UCSD-AML1 (cell line): ENCODE data around the gene GSTO2.

Experiments
- DNase-seq: peaks from one replicate; lab custom pipeline; 2025; ENCODE audit not compliant: unreplicated experiment; lab: John Stamatoyannopoulos, UW

GSTO2 gene

DNA sequence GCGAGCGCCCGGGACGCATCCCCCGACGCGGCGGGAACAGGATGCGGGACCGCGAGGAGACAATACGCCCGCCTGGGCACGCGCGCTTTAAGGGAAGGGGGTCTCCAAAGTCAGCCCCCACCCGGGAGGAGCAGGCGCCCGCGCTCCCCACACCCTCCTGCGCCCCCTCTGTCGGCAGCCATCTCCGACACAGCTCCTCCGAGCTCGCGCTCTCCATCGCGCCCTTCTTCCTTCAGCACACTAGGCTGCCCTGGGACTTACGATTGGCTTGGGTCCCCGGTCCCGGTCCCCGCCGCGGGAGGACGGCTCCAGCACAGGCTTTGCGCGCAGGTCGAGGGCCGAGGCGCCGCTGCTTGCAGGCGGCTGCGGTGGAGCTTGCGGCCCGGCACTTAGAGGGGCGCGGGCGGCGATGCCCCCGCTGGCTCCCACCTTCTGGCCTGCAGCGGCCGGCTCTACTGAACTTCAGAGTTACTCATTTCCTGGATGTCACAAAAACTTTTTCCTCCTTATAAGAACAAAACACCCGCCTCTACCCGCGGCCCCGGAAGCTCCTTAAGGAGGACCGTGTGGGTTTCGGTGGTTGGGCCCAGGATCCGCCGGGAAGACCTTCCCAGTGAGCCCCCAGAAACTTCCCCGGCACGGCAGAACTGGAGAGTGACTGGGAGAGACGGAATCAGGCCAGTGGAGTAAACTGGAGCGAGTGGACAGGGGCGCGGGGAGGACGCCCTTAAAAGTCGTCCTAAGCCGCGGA is 69.2 kb downstream of the GSTO2 start, which contains the start of gene ITPRIP:
Gene ITPRIP, minus strand, starts transcription at position 481 of the 751 bp plus-strand sequence. CDS start 22,414 bp downstream, outside the sequence.
- peak; percentile 81 for DNase-seq

DNA sequence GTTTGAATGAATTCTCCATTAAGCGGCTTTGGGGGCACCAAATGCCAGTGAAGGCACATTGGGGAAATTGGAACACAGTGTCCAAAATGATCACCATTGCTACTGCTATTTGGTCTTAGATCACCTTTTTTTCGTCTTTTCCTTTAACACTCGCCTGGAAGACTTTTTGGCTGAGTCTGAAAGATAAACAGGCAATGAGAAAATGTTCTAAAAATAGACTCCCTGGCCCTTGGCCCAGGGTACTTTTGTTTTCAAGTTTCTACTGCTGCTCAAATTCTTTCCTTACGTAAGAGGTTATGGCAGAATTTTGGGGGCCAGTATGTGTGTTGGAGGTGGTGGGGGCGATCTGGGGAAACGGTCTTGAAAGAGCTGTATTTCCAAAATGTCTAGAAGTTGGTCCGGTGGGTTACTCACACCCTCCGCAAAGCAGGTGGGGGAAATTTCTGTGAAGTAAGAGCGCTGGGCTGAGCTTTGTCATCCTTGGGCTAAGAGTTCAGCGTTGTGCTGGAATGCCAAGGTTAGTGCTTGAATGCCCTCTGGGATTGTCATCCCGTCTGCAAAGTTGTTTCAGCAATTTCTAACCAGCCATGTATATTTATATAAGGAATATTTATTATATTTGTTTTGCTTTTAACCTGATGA is 70.6 kb downstream of the GSTO2 start:
- DNase-seq = no peak

DNA sequence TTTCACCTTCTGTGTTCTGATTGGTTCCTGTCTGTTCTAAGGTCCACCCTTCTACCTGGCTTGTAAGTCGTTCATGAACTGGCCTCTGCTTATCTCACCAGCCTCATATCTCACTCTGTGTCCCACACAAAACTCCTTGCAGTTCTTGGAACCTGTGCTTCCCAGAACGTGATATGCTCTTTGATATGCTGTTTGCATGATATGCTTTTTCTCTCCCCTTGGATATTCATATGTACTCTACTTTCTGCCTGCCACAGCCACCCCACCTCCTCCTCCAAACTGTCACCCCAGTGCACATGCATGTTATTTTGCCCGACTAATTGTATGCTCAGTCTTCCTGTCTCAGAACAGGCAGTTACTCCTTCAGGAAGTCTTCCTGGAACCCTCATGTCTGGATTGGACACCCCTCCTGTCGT is 71.1 kb downstream of the GSTO2 start:
- DNase-seq = no peak

DNA sequence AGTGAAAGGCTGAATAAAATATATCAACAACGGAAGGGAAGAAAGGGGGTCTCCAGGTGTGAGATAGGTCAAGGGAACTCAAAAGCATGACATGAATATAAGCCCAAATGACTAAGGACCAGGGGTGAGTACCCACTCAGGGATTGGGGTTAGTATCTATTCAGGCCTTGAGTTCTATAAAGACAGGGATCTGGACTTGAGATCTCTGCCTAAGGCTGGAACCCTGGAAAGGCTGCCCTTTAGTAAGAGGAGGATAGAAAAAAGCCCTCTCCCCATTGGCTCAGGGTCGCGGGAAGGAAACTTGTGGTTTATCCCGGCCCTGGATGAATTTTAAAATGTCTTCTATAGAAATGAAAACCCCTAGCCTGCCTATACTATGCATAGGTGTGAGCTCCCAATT is 71.7 kb downstream of the GSTO2 start:
- DNase-seq = no peak

DNA sequence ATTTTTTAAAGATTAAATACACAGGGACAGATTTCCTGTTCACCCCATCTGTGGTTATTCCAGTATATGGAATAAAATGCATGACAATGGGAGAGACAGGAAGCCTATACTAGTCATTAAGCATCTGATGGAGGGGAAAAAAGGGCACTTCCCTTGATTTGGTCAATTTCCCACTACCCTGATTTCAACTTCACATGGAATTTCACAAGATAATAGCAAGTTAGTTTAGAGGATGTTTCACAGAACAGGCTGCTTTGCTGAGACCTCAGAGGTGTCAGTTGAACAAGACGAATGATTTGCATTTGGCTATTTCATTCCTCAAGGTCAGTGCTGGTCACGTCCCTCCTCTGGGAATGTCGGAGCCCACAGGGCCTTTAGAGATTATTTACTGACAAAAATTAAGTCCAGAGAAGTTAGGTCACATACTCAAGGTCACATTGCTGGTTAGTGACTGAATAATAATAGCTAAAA is 74.0 kb downstream of the GSTO2 start:
- no peak for DNase-seq

DNA sequence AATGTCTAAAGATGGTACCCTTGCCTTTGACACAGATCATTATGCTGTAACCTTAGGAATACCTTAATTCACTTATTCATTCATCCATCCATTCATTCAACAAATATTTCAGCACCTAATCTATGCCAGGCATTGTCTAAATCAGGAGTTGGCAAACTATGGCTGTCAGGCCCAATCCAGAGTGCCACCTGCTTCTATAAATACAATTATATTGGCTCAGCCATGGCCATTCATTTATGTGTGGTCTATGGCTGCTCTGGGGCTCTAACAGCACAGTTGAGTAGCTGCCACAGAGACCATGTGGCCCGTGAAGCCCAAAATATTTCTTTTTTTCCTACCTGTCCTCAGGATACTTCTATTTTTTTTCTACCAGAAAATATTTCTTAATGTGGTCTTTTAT is 75.2 kb downstream of the GSTO2 start:
- no peak for DNase-seq

DNA sequence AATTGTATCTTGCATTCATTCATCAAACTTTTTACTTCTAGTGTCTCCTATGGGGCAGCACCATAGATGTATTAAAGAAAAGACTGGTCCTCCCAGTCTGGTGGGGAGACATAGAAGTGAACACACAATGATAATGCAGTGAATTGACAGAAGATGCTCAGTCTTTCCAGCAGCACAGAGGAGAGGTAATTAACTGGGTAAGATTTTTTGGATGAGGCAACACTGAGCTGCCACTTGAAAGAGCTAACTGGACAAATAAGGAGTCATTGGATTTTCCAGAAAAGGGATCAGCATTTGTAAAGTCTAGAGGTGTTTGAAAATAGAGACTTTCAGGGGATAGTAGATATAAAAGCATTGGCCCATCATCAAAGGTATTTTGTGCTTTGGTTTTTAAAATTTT is 76.5 kb downstream of the GSTO2 start:
- no peak for DNase-seq

DNA sequence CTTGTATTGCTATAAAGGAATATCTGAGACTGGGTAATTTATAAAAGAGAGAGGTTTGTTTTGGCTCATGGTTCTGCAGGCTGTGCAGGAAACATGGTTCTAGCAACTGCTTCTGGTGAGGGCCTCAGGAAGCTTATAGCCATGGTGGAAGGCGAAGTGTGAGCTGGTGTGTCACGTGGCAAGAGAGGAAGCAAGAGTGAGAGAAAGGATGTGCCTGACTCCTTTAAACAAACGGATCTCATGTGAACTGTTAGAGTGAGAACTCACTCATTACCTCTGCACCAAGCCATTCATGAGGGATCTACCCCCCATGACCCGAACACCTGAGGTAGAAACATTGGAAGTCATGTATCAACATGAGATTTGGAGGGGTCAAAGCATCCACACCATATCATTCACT is 77.0 kb downstream of the GSTO2 start:
- no peak for DNase-seq

DNA sequence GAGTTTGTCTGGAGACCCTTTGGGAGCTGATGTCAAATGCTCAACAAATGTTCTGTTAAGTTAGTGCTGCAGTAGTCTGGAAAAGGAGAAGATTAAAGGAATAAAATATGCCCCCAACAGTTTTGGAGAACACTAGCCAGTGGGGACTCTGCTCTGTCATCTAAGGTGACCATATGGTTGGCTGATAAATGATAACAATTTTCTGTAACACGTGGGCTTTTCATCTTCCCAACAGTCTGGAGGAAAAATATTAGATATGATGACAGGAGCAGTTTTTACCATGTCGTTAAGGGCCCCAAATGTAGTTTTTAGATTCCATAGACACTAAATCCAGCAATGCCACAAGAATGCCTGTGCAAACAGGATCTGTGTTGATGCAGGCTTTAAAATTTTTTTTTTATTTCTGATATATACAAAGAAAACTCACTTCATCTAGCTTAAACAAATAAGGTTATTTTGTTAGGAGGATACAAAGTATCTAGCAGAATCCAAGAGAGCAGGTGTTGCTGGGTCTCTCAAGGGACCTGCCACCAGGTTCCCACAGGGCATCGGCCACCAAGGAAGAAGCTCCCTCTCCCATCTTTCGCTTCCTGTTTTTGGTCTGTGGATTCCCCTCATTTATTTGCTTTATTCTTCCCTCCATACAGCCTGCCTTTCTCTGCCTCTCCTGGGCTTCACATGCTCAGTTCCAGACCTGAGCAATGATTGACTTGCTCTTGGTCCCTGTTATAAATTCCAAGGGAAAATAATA is 78.5 kb downstream of the GSTO2 start:
- no peak for DNase-seq

DNA sequence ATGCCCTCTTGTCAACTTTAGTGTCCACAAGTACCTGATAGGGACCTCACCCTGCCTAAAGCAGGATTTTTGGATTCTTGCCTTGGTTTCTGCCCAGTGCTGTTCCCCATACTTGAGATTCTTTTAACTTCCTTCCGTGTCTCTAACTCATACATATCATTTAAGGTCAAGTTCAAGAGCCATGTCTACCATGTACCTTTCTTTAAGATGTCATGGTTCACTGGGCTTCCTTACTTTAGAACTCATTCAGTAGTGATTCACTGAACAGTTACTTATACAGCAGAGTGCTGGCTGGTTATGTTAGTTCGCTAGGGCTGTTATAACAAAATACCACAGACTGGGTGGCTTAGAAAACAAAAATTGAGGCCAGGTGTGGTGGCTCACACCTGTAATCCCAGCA is 79.6 kb downstream of the GSTO2 start:
- DNase-seq = no peak

DNA sequence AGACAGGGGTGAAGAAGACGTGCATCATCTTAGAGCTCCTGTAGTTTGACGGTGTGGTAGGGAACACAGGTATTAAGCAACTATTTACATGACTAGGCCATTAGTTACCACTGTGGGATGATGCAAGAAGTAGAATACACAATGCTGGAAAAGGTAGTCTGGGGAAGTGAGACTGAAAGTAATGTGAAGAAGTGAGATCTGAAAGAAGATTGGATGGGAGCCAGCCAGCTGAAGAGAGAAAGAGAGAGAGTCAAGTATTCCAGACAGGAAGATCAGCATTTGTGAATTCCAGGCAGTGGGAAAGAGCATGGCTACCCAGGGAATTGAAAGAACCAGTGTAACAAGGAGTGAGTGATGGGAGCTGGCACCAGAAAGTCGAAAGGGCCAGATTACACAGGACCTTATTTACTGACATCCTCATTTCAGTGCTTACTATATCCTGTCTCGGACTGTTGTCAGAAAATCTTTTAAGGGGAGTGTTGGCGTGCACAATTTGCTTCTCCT is 80.7 kb downstream of the GSTO2 start:
- no peak for DNase-seq

DNA sequence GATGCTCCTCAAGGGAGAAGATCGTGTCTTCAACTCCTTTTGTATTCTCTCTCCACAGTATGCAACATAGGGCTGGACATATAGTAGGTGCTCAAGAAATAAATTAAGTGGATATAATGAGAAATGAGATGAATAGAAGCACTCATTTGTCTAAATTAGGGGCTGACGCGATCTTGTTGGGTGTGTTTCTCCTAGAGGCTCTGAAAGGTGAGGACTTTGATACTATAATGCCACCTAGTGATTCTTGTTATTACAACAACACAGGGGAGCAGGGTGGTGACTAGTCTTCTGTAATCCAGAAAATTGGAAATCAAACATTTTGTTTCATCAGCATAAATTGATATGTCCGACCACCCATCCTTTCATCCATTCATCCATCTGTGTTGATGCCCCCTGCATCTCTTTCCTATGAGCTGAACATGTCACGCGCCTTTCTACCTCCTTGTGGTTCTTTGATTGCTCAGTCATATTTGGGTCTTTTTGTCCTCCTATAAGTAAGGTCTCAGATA is 81.2 kb downstream of the GSTO2 start:
- no peak for DNase-seq

DNA sequence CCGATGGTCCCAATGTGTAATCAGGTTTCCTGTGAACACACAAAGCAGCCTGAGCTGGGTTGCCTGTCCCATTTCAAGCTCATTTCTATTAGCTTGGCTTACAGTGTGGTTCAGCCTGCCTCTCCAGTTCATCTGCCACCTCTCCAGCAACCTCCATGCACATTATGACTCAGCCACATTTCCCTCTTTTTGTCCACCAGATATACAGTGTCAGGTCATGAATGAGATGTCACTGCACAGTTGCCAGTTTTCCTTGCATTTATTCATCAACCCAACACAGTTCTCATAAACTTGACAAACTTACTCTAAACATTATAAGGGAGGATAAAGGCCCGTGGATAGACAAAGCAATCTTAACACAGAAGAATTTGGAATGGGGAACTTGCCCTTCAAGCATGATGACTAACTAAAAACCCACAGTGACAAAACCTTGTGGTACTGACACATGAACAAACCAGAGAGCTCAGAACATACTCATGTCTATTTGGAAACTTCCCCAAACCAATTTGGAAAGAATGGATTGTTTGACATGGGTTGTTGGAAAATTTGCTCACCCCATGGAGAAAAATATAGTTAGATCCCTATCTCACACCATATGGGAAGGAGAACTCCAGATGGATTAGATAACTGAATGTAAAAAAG is 82.2 kb downstream of the GSTO2 start:
- DNase-seq = no peak

DNA sequence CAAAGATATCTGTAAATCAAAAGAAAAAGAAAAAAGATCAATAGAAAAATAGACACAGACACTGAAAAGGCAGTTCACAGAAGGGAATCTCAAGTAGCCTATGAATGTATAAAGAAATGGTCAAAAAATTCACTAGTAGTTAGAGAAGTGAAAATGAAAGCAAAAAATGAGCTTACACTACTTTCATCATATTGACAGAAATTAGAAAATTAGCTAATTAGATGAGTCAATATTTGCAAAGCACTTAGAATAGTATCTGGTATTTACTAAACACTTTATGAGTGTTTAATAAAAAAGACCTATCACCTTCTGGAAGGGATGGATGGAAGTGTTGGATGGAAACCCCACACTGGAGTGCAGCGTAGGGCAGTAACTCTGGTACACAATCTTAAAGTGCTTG is 82.9 kb downstream of the GSTO2 start:
- no peak for DNase-seq

DNA sequence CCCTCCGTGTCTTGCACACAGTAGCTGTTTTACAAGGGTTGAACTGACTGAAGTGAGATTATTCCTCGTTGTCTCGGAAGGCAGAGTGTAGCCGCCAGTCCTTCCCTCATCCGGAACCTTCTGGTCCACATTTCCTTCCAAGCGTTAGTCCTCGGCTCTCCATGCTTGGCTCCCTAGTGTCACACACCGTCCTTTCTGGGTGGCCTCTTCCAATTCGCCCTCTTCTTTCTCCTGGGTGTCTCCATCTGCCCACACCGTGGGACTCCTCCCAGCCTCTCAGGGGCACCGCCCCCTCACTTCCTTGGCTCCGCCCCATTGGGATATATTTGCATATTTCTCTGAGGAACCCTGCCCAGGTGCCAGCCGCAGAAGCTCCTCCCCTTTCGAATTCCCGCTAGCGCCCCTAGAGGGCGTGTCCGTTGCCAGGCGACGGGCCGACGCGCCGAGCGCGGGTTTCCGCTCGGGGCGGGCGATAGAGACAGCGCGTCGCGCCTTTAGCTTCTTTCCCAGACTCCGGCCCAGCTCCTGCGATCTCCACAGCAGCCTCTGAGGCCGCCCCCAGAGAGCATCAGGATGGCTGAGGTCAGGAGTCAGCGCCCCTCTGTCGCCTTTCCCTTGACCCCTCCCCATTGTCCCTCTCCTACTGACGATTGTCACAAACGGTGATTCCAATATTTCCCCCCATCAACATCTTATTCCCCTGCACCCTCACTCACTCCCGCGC is 84.5 kb downstream of the GSTO2 start, which contains the start of gene CFAP58:
Gene CFAP58, plus strand, starts transcription at position 509 of the 724 bp plus-strand sequence. Its CDS starts 65 bp downstream, at position 574.
- DNase-seq = peak; percentile 94
